Panc1 (cell line): ENCODE data around the gene KIZ. TPM values are rescaled to one million over a fixed set of nuclear protein-coding genes. Genes with fewer than 3 reads are reported as not detected.

Experiments
- ATAC-seq: fragments of 200-7000 bp; cut with Tn5 transposase; 2 replicates; pipeline ENCODE4 v1.9.1; 2020; ENCODE audit warnings: mild to moderate bottlenecking, moderate library complexity
- BruUV-seq: library from RNA; stranded (reverse); fragments of 400-500 nt; replicated peaks from 2 replicates; lab custom pipeline; 2021; lab: Mats Ljungman, UMichigan
- CTCF ChIA-PET: fragments of 300-600 bp; sonication (Branson Sonifier 250); formaldehyde crosslinking; loops from one replicate; lab custom pipeline; 2022; ENCODE audit warnings: antibody characterized with exemption; lab: Charles Lee
- POLR2A ChIA-PET: fragments of 300-600 bp; sonication (Branson Sonifier 250); formaldehyde crosslinking; loops from one replicate; lab custom pipeline; 2022; ENCODE audit warnings: antibody characterized with exemption; lab: Charles Lee
- DNase-seq: peaks from one replicate; pipeline ENCODE4 v3.0.0-alpha.2; 2010; ENCODE audit warnings: low read depth, low spot score
- H3K27ac ChIP-seq: 2 replicates; pipeline ENCODE4 v1.5.1; 2011; ENCODE audit warnings: mild to moderate bottlenecking, low read length, inconsistent platforms
- H3K27me3 ChIP-seq: fragments of 200-500 bp; sonication (Bioruptor generic); 2 replicates; pipeline ENCODE4 v1.6.0; 2014; ENCODE audit warnings: low read length, inconsistent platforms; ENCODE audit not compliant: control insufficient read depth, insufficient read depth
- H3K36me3 ChIP-seq: fragments of 200-500 bp; sonication (Bioruptor generic); 2 replicates; pipeline ENCODE4 v1.5.1; 2014; ENCODE audit warnings: inconsistent platforms, mild to moderate bottlenecking, low read length, moderate library complexity; ENCODE audit not compliant: control insufficient read depth, insufficient read depth
- H3K4me1 ChIP-seq: 2 replicates; pipeline ENCODE4 v1.5.1; 2011; ENCODE audit warnings: inconsistent platforms, mild to moderate bottlenecking, low read length, moderate library complexity; ENCODE audit not compliant: control insufficient read depth, insufficient read depth
- H3K4me3 ChIP-seq, 2 experiments: 2 replicates each; pipeline ENCODE4 v1.5.1; 2011 to 2012; ENCODE audit warnings: low read depth in 2 of 2, low read length in 2 of 2, mild to moderate bottlenecking in 2 of 2, inconsistent platforms in 1 of 2, moderate library complexity in 1 of 2
- H3K9me3 ChIP-seq: fragments of 200-500 bp; sonication (Bioruptor generic); 2 replicates; pipeline ENCODE4 v1.5.1; 2014; ENCODE audit warnings: low read depth, mild to moderate bottlenecking, inconsistent platforms, low read length, moderate library complexity; ENCODE audit not compliant: control insufficient read depth, insufficient read depth
- CTCF ChIP-seq: fragments of 450-650 bp; IDR thresholded peaks from 2 replicates; pipeline ENCODE4 v1.5.1; 2017; ENCODE audit warnings: mild to moderate bottlenecking
- POLR2AphosphoS5 ChIP-seq: IDR thresholded peaks from 2 replicates; pipeline ENCODE4 v1.6.1; 2012; ENCODE audit warnings: mild to moderate bottlenecking, low read depth, low read length, moderate library complexity
- REST ChIP-seq, 2 experiments: IDR thresholded peaks; 2 replicates each; pipeline ENCODE4 v1.6.1; 2011 to 2012; ENCODE audit warnings: low read depth in 2 of 2, control low read depth in 1 of 2, low read length in 1 of 2, mild to moderate bottlenecking in 1 of 2, moderate library complexity in 1 of 2; ENCODE audit not compliant: insufficient read depth in 1 of 2
- SIN3A ChIP-seq: IDR thresholded peaks from 2 replicates; pipeline ENCODE4 v1.6.1; 2012; ENCODE audit warnings: low read depth, mild to moderate bottlenecking, low read length, moderate library complexity, borderline replicate concordance; ENCODE audit not compliant: insufficient read depth
- TCF7L2 ChIP-seq: IDR thresholded peaks from 2 replicates; pipeline ENCODE4 v1.6.1; 2011; ENCODE audit warnings: mild to moderate bottlenecking, low read depth, low read length, inconsistent platforms
- in situ Hi-C: cut with HindIII; loops from 2 replicates; pipeline ENCODE4 v1.10.0; 2016; ENCODE audit warnings: low sequenced_read_pairs, low pct_unique_long_range_greater_than_20kb
- intact Hi-C: fragments of 100-400 bp; cut with micrococcal nuclease; formaldehyde crosslinking; loops from one replicate; pipeline ENCODE4 v1.10.0; 2022; ENCODE audit not compliant: unreplicated experiment
- total RNA-seq: library from RNA; stranded (reverse); gene quantifications from one replicate; pipeline ENCODE4 v1.2.1, GENCODE V29; 2021; ENCODE audit not compliant: unreplicated experiment

The KIZ gene
- total RNA-seq, 1 experiment from 2014 or later: 6.5 TPM

- no peak overlapping the region for H3K4me3 ChIP-seq
- no peak for ATAC-seq
- no peak for DNase-seq
- no peaks in the 10 kb centered on the region for H3K4me1 ChIP-seq
- ChIA-PET CTCF (no interaction called here), POLR2A (no interaction called here)
- in situ Hi-C loops: no loop called here
- no peak for TF ChIP-seq CTCF
- no peak for TF ChIP-seq TCF7L2
- TF ChIP-seq POLR2AphosphoS5: no peak
- no peaks in the 10 kb centered on the region for H3K36me3 ChIP-seq
- intact Hi-C loops: no loop called here
- H3K27ac ChIP-seq: no peak overlapping the region
- no TSS peak for BruUV-seq
- peaks cover 2% of the 10 kb centered on the region; the same call in 1 of the 2 replicates for H3K27me3 ChIP-seq
- no peaks in the 10 kb centered on the region for H3K9me3 ChIP-seq
Measured at GRCh38 chr20:21111416-21111815, 14.5 kb upstream of the KIZ start.

- no peak for DNase-seq
- peaks cover 2% of the 10 kb centered on the region; the same call in 1 of the 2 replicates for H3K27me3 ChIP-seq
- ChIA-PET CTCF (no interaction called here), POLR2A (no interaction called here)
- no TSS peak for BruUV-seq
- no peaks in the 10 kb centered on the region for H3K36me3 ChIP-seq
- intact Hi-C loops: no loop called here
- TF ChIP-seq POLR2AphosphoS5 (no peak), TCF7L2 (no peak), REST (IDR thresholded peaks at IDR 0.05; ENCODE audit: insufficient read depth in 1 of 2, low read depth in 2 of 2, low read length in 1 of 2) (no peak), CTCF (no peak), SIN3A (no peak)
- no peak overlapping the region for H3K27ac ChIP-seq
- H3K4me1 ChIP-seq: no peaks in the 10 kb centered on the region
- ATAC-seq: no peak
- H3K4me3 ChIP-seq: no peak overlapping the region
- in situ Hi-C loops: no loop called here
- no peaks in the 10 kb centered on the region for H3K9me3 ChIP-seq
Measured at GRCh38 chr20:21113697-21114096, 12.2 kb upstream of the KIZ start.
